ENCODE measurements around the gene RANBP3L. TPM values are rescaled to one million over a fixed set of nuclear protein-coding genes. Genes with fewer than 3 reads are reported as not detected.
A peak's percentile ranks its signal among the peaks of the same experiment; 100 is the strongest.
"Not testable (repeated sequence)": the region's sequence is repeated elsewhere in the genome, so short reads cannot be mapped to it uniquely, and the experiment has no call there.

Gene RANBP3L
- polyA plus RNA-seq: 0.60 TPM
- long read RNA-seq, donor 1: 0 reads
- long read RNA-seq, donor 2: 0 reads
- long read RNA-seq, donor 3: 0 reads
- long read RNA-seq, donor 4: 0 reads
- long read RNA-seq, donor 5: 0 reads
- long read RNA-seq, donor 6: 0 reads
- long read RNA-seq, donor 7: 0 reads
- long read RNA-seq, donor 8: 0 reads
- long read RNA-seq, donor 9: 0 reads
- long read RNA-seq, donor 10: 0 reads
- long read RNA-seq, donor 11: 0 reads

- peak; percentile 26 to 58 for DNase-seq
- Histone ChIP-seq H3K9me3 (ENCODE audit: control insufficient read depth, low read depth, low read length) (no peaks in the 10 kb centered on the region), H3K27ac (ENCODE audit: low read length) (no peak within 1 kb of the TSS), H3K36me3 (ENCODE audit: control insufficient read depth, insufficient read depth, low read length) (no peaks in the 10 kb centered on the region), H3K4me1 (ENCODE audit: control insufficient read depth, insufficient read depth, low read length) (peaks cover 7% of the 10 kb centered on the region), H3K4me3 (ENCODE audit: low read length) (no peak within 1 kb of the TSS), H3K27me3 (ENCODE audit: control insufficient read depth, insufficient read depth, low read length) (no peaks in the 10 kb centered on the region)
- WGBS (ENCODE audit: insufficient coverage, low lambda C conversion rate): no CpG with 5 or more reads among the region's 5 CpGs
Measured at GRCh38 chr5:36301858-36302603, at the start of gene RANBP3L. TSS of gene RANBP3L (minus strand) at chr5:36301902. CDS start at chr5:36301416, 486 bp downstream.

- Histone ChIP-seq H3K36me3 (ENCODE audit: control insufficient read depth, insufficient read depth, low read length) (no peaks in the 10 kb centered on the region), H3K4me3 (ENCODE audit: low read length) (no peak overlapping the region), H3K27ac (ENCODE audit: low read length) (no peak overlapping the region), H3K27me3 (ENCODE audit: control insufficient read depth, insufficient read depth, low read length) (no peaks in the 10 kb centered on the region), H3K4me1 (ENCODE audit: control insufficient read depth, insufficient read depth, low read length) (no peaks in the 10 kb centered on the region), H3K9me3 (ENCODE audit: control insufficient read depth, low read depth, low read length) (no peaks in the 10 kb centered on the region)
- no peak for DNase-seq
- no CpG with 5 or more reads among the region's 5 CpGs for WGBS (ENCODE audit: insufficient coverage, low lambda C conversion rate)
Measured at GRCh38 chr5:36346896-36347690, 45.4 kb upstream of the RANBP3L start.

- Histone ChIP-seq H3K4me1 (ENCODE audit: control insufficient read depth, insufficient read depth, low read length) (no peaks in the 10 kb centered on the region), H3K27ac (ENCODE audit: low read length) (no peak overlapping the region), H3K36me3 (ENCODE audit: control insufficient read depth, insufficient read depth, low read length) (no peaks in the 10 kb centered on the region), H3K4me3 (ENCODE audit: low read length) (no peak overlapping the region), H3K27me3 (ENCODE audit: control insufficient read depth, insufficient read depth, low read length) (no peaks in the 10 kb centered on the region), H3K9me3 (ENCODE audit: control insufficient read depth, low read depth, low read length) (no peaks in the 10 kb centered on the region)
- DNase-seq: no peak
- WGBS (ENCODE audit: insufficient coverage, low lambda C conversion rate): no CpG with 5 or more reads among the region's 2 CpGs
Measured at GRCh38 chr5:36344899-36345298, 43.2 kb upstream of the RANBP3L start.

DNA sequence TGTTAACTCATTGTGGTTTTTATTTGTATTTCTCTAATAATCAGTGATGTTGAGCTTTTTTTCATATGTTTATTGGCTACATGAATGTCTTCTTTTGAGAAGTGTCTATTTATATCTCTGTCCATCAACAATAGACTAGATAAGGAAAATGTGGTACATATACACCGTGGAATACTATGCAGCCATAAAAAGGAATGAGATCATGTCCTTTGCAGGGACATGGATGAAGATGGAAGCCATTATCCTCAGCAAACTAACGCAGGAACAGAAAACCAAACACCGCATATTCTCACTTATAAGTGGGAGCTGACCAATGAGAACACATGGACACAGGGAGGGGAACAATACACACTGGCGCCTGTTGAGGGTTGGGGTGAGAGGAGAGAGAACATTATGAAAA lies 40.0 kb upstream of the RANBP3L start:
- H3K36me3 ChIP-seq (ENCODE audit: control insufficient read depth, insufficient read depth, low read length); H3K4me3 ChIP-seq (ENCODE audit: low read length); DNase-seq; H3K27me3 ChIP-seq (ENCODE audit: control insufficient read depth, insufficient read depth, low read length); H3K27ac ChIP-seq (ENCODE audit: low read length); H3K9me3 ChIP-seq (ENCODE audit: control insufficient read depth, low read depth, low read length); H3K4me1 ChIP-seq (ENCODE audit: control insufficient read depth, insufficient read depth, low read length): not testable (repeated sequence)
- no CpG with 5 or more reads among the region's 4 CpGs for WGBS (ENCODE audit: insufficient coverage, low lambda C conversion rate)

- no peaks in the 10 kb centered on the region for H3K27me3 ChIP-seq (ENCODE audit: control insufficient read depth, insufficient read depth, low read length)
- no CpG with 5 or more reads among the region's 1 CpG for WGBS (ENCODE audit: insufficient coverage, low lambda C conversion rate)
- H3K4me1 ChIP-seq (ENCODE audit: control insufficient read depth, insufficient read depth, low read length): no peaks in the 10 kb centered on the region
- DNase-seq: no peak
- no peaks in the 10 kb centered on the region for H3K9me3 ChIP-seq (ENCODE audit: control insufficient read depth, low read depth, low read length)
- H3K36me3 ChIP-seq (ENCODE audit: control insufficient read depth, insufficient read depth, low read length): no peaks in the 10 kb centered on the region
- no peak overlapping the region for H3K27ac ChIP-seq (ENCODE audit: low read length)
- no peak overlapping the region for H3K4me3 ChIP-seq (ENCODE audit: low read length)
Measured at GRCh38 chr5:36337597-36337996, 35.9 kb upstream of the RANBP3L start.

DNA sequence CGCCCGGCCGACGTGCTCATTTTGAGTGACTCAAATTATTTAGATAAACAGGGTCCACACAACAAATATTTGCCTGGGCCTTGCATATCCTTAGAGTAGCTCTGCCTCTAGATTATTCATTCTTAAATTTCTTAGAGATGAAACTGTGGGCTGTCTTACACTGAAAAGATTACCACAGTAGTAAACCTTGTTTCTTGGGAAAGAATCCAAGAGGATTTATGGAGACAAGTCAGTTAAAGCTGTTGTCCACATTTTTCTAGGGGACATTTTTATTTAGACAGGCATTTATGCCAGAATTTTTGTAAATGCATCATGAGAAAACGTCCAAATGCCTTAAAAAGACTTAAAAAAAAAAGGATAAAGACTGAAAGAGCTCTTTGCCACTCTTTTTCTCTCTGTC lies 32.6 kb upstream of the RANBP3L start:
- Histone ChIP-seq H3K4me1 (ENCODE audit: control insufficient read depth, insufficient read depth, low read length) (no peaks in the 10 kb centered on the region), H3K4me3 (ENCODE audit: low read length) (no peak overlapping the region), H3K36me3 (ENCODE audit: control insufficient read depth, insufficient read depth, low read length) (no peaks in the 10 kb centered on the region), H3K9me3 (ENCODE audit: control insufficient read depth, low read depth, low read length) (no peaks in the 10 kb centered on the region), H3K27me3 (ENCODE audit: control insufficient read depth, insufficient read depth, low read length) (no peaks in the 10 kb centered on the region), H3K27ac (ENCODE audit: low read length) (no peak overlapping the region)
- no peak for DNase-seq
- WGBS (ENCODE audit: insufficient coverage, low lambda C conversion rate): 84% methylated on average over 5 of the region's 5 CpGs

- not testable (repeated sequence) for H3K27ac ChIP-seq (ENCODE audit: low read length); H3K4me3 ChIP-seq (ENCODE audit: low read length); DNase-seq; H3K36me3 ChIP-seq (ENCODE audit: control insufficient read depth, insufficient read depth, low read length); H3K27me3 ChIP-seq (ENCODE audit: control insufficient read depth, insufficient read depth, low read length); H3K4me1 ChIP-seq (ENCODE audit: control insufficient read depth, insufficient read depth, low read length); H3K9me3 ChIP-seq (ENCODE audit: control insufficient read depth, low read depth, low read length)
- no CpG with 5 or more reads among the region's 13 CpGs for WGBS (ENCODE audit: insufficient coverage, low lambda C conversion rate)
Measured at GRCh38 chr5:36332720-36333119, 31.0 kb upstream of the RANBP3L start.

- DNase-seq: no peak
- Histone ChIP-seq H3K4me1 (ENCODE audit: control insufficient read depth, insufficient read depth, low read length) (no peaks in the 10 kb centered on the region), H3K4me3 (ENCODE audit: low read length) (no peak overlapping the region), H3K36me3 (ENCODE audit: control insufficient read depth, insufficient read depth, low read length) (no peaks in the 10 kb centered on the region), H3K27ac (ENCODE audit: low read length) (no peak overlapping the region), H3K27me3 (ENCODE audit: control insufficient read depth, insufficient read depth, low read length) (no peaks in the 10 kb centered on the region), H3K9me3 (ENCODE audit: control insufficient read depth, low read depth, low read length) (no peaks in the 10 kb centered on the region)
Measured at GRCh38 chr5:36325196-36325595, 23.5 kb upstream of the RANBP3L start.

- Histone ChIP-seq H3K4me1 (ENCODE audit: control insufficient read depth, insufficient read depth, low read length) (no peaks in the 10 kb centered on the region), H3K4me3 (ENCODE audit: low read length) (no peak overlapping the region), H3K9me3 (ENCODE audit: control insufficient read depth, low read depth, low read length) (no peaks in the 10 kb centered on the region), H3K27ac (ENCODE audit: low read length) (no peak overlapping the region), H3K36me3 (ENCODE audit: control insufficient read depth, insufficient read depth, low read length) (no peaks in the 10 kb centered on the region), H3K27me3 (ENCODE audit: control insufficient read depth, insufficient read depth, low read length) (no peaks in the 10 kb centered on the region)
- no peak for DNase-seq
- 100% methylated on average over 2 of the region's 6 CpGs for WGBS (ENCODE audit: insufficient coverage, low lambda C conversion rate)
Measured at GRCh38 chr5:36323926-36324781, 22.5 kb upstream of the RANBP3L start.
